Measurements from ENCODE around the gene CCDC57.

Gene CCDC57

GRCh38 chr17:82172486-82173160 lies 40.0 kb downstream of the CCDC57 start:
- Histone ChIP-seq H3K4me3 (ENCODE audit: extremely low read depth, insufficient read depth, low read length, poor library complexity, severe bottlenecking) (no peak overlapping the region), H3K4me1 (ENCODE audit: control insufficient read depth, insufficient read depth, low read length, poor library complexity, severe bottlenecking) (peaks cover 19% of the 10 kb centered on the region), H3K36me3 (ENCODE audit: control insufficient read depth, insufficient read depth, low read length) (peaks cover 49% of the 10 kb centered on the region), H3K9me3 (ENCODE audit: control insufficient read depth, low read length) (no peaks in the 10 kb centered on the region), H3K27ac (ENCODE audit: low read depth, low read length, severe bottlenecking) (no peak overlapping the region)
- 81 to 93% methylated on average over 10 to 15 of the region's 18 CpGs for WGBS, 2 experiments (ENCODE audit: insufficient coverage in 2 of 2)

GRCh38 chr17:82171750-82172375 lies 40.8 kb downstream of the CCDC57 start:
- Histone ChIP-seq H3K9me3 (ENCODE audit: control insufficient read depth, low read length) (no peaks in the 10 kb centered on the region), H3K27ac (ENCODE audit: low read depth, low read length, severe bottlenecking) (no peak overlapping the region), H3K4me3 (ENCODE audit: extremely low read depth, insufficient read depth, low read length, poor library complexity, severe bottlenecking) (no peak overlapping the region), H3K4me1 (ENCODE audit: control insufficient read depth, insufficient read depth, low read length, poor library complexity, severe bottlenecking) (peaks cover 19% of the 10 kb centered on the region), H3K36me3 (ENCODE audit: control insufficient read depth, insufficient read depth, low read length) (peaks cover 49% of the 10 kb centered on the region)
- WGBS, 2 experiments (ENCODE audit: insufficient coverage in 2 of 2), result 94 to 95% methylated on average over 12 of the region's 14 CpGs

DNA sequence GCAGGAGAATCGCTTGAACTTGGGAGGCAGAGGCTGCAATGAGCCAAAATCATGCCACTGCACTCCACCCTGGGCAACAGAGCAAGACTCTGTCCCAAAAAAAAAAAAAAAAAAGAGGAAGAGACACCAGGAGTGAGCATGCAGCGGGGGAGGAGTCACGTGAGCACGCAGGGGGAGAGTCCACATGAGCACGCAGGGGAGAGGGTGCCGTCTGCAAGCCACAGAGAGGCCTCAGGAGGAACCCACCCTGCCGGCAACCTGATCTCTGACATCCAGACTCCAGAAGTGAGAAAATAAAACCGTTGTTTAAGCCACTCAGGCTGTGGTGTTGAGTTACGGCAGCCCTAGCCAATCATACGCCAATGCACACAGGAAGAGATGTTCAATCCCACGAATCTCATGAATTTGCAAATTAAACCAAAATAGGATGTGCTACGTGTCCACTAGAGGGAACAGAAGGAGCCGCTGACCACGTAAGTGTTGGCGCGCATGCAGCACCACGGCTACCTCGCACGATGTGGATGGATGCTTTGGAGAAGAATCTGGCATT lies 42.2 kb downstream of the CCDC57 start:
- WGBS, 2 experiments (ENCODE audit: insufficient coverage in 2 of 2), result 87 to 96% methylated on average over 14 to 17 of the region's 19 CpGs
- Histone ChIP-seq H3K9me3 (ENCODE audit: control insufficient read depth, low read length) (no peaks in the 10 kb centered on the region), H3K4me3 (ENCODE audit: extremely low read depth, insufficient read depth, low read length, poor library complexity, severe bottlenecking) (no peak overlapping the region), H3K27ac (ENCODE audit: low read depth, low read length, severe bottlenecking) (no peak overlapping the region), H3K4me1 (ENCODE audit: control insufficient read depth, insufficient read depth, low read length, poor library complexity, severe bottlenecking) (peaks cover 19% of the 10 kb centered on the region), H3K36me3 (ENCODE audit: control insufficient read depth, insufficient read depth, low read length) (peaks cover 59% of the 10 kb centered on the region)

- H3K27ac ChIP-seq (ENCODE audit: low read depth, low read length, severe bottlenecking), result no peak overlapping the region
- no peak overlapping the region for H3K4me3 ChIP-seq (ENCODE audit: extremely low read depth, insufficient read depth, low read length, poor library complexity, severe bottlenecking)
- H3K4me1 ChIP-seq (ENCODE audit: control insufficient read depth, insufficient read depth, low read length, poor library complexity, severe bottlenecking), result peaks cover 4% of the 10 kb centered on the region
- peaks cover 65% of the 10 kb centered on the region for H3K36me3 ChIP-seq (ENCODE audit: control insufficient read depth, insufficient read depth, low read length)
- no peaks in the 10 kb centered on the region for H3K9me3 ChIP-seq (ENCODE audit: control insufficient read depth, low read length)
- no CpG with 5 or more reads among the region's 6 CpGs for WGBS, 2 experiments (ENCODE audit: insufficient coverage in 2 of 2)
These were observed 44.1 kb downstream of the CCDC57 start for GRCh38 chr17:82168568-82168967.

DNA sequence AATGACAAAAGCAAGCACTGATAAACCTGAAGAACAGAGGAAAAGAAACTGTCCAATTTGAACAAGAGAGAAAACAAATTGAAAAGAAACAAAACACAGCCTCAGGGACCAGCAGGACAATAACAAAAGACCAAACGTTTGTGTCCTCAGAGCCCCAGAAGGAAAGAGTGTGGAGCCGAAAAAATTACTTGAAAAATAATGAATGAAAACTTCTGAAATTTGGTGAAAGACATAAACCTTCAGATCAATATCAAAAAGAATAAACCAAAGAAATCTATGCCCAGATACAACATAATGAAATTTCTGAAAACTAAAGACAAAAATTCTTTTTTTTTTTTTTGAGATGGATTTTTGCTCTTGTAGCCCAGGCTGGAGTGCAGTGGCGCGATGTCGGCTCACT lies 45.6 kb downstream of the CCDC57 start:
- Histone ChIP-seq H3K9me3 (ENCODE audit: control insufficient read depth, low read length) (no peaks in the 10 kb centered on the region), H3K4me1 (ENCODE audit: control insufficient read depth, insufficient read depth, low read length, poor library complexity, severe bottlenecking) (no peaks in the 10 kb centered on the region), H3K27ac (ENCODE audit: low read depth, low read length, severe bottlenecking) (no peak overlapping the region), H3K36me3 (ENCODE audit: control insufficient read depth, insufficient read depth, low read length) (peaks cover 63% of the 10 kb centered on the region), H3K4me3 (ENCODE audit: extremely low read depth, insufficient read depth, low read length, poor library complexity, severe bottlenecking) (no peak overlapping the region)
- no CpG with 5 or more reads among the region's 5 CpGs for WGBS, 2 experiments (ENCODE audit: insufficient coverage in 2 of 2)

GRCh38 chr17:82164853-82165252 lies 47.8 kb downstream of the CCDC57 start:
- Histone ChIP-seq H3K36me3 (ENCODE audit: control insufficient read depth, insufficient read depth, low read length) (peaks cover 66% of the 10 kb centered on the region), H3K27ac (ENCODE audit: low read depth, low read length, severe bottlenecking) (no peak overlapping the region), H3K4me3 (ENCODE audit: extremely low read depth, insufficient read depth, low read length, poor library complexity, severe bottlenecking) (no peak overlapping the region), H3K4me1 (ENCODE audit: control insufficient read depth, insufficient read depth, low read length, poor library complexity, severe bottlenecking) (no peaks in the 10 kb centered on the region), H3K9me3 (ENCODE audit: control insufficient read depth, low read length) (no peaks in the 10 kb centered on the region)
- 60 to 89% methylated on average over 1 of the region's 3 CpGs for WGBS, 2 experiments (ENCODE audit: insufficient coverage in 2 of 2)

DNA sequence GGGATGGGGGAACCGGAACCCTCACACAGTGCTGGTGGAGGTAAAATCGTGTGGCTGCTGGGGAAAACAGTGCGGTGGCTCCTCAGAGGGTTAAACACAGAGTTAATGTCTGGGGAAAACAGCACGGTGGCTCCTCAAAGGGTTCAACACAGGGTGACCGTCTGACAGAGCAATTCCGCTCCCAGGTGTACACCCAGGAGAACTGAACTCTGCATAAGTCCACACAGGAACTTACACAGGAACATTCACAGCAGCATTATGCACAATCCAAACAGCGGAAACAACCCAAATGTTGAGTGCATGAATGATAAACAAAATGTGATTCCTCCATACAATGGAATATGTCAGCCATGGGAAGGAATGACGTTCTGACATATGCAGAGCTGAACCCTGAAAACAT lies 51.4 kb downstream of the CCDC57 start:
- Histone ChIP-seq H3K36me3 (ENCODE audit: control insufficient read depth, insufficient read depth, low read length) (peaks cover 52% of the 10 kb centered on the region), H3K4me3 (ENCODE audit: extremely low read depth, insufficient read depth, low read length, poor library complexity, severe bottlenecking) (no peak overlapping the region), H3K4me1 (ENCODE audit: control insufficient read depth, insufficient read depth, low read length, poor library complexity, severe bottlenecking) (no peaks in the 10 kb centered on the region), H3K27ac (ENCODE audit: low read depth, low read length, severe bottlenecking) (no peak overlapping the region), H3K9me3 (ENCODE audit: control insufficient read depth, low read length) (no peaks in the 10 kb centered on the region)
- WGBS, 2 experiments (ENCODE audit: insufficient coverage in 2 of 2), result 73 to 81% methylated on average over 4 to 7 of the region's 8 CpGs

- WGBS, 2 experiments (ENCODE audit: insufficient coverage in 2 of 2), result 57 to 59% methylated on average over 5 of the region's 5 CpGs
- Histone ChIP-seq H3K4me3 (ENCODE audit: extremely low read depth, insufficient read depth, low read length, poor library complexity, severe bottlenecking) (no peak overlapping the region), H3K4me1 (ENCODE audit: control insufficient read depth, insufficient read depth, low read length, poor library complexity, severe bottlenecking) (no peaks in the 10 kb centered on the region), H3K27ac (ENCODE audit: low read depth, low read length, severe bottlenecking) (no peak overlapping the region), H3K9me3 (ENCODE audit: control insufficient read depth, low read length) (no peaks in the 10 kb centered on the region), H3K36me3 (ENCODE audit: control insufficient read depth, insufficient read depth, low read length) (peaks cover 44% of the 10 kb centered on the region)
These were observed 52.6 kb downstream of the CCDC57 start for GRCh38 chr17:82160075-82160474.

DNA sequence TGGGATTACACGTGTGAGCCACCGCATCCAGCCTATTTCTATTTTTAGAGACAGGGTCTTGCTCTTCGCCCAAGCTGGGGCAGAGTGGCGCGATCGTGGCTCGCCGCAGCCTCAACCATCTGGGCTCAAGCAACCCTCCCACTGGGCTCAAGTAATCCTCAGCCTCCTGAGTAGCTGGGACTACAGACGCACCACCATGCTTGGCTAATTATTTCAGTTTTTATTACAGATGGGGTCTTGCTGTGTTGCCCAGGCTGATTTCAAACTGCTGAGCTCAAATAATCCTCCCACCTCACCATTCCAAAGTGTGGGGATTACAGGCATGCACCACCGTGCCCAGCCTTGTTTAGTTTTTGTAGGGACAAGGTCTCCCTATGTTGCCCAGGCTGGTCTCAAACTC lies 53.8 kb downstream of the CCDC57 start:
- 85 to 87% methylated on average over 9 to 10 of the region's 10 CpGs for WGBS, 2 experiments (ENCODE audit: insufficient coverage in 2 of 2)
- no peaks in the 10 kb centered on the region for H3K9me3 ChIP-seq (ENCODE audit: control insufficient read depth, low read length)
- H3K36me3 ChIP-seq (ENCODE audit: control insufficient read depth, insufficient read depth, low read length), result peaks cover 43% of the 10 kb centered on the region

GRCh38 chr17:82157046-82158035 lies 55.3 kb downstream of the CCDC57 start:
- Histone ChIP-seq H3K36me3 (ENCODE audit: control insufficient read depth, insufficient read depth, low read length) (peaks cover 35% of the 10 kb centered on the region), H3K4me1 (ENCODE audit: control insufficient read depth, insufficient read depth, low read length, poor library complexity, severe bottlenecking) (peaks cover 4% of the 10 kb centered on the region), H3K4me3 (ENCODE audit: extremely low read depth, insufficient read depth, low read length, poor library complexity, severe bottlenecking) (no peak overlapping the region), H3K9me3 (ENCODE audit: control insufficient read depth, low read length) (no peaks in the 10 kb centered on the region), H3K27ac (ENCODE audit: low read depth, low read length, severe bottlenecking) (no peak overlapping the region)
- 87% methylated on average over 35 of the region's 36 CpGs for WGBS, 2 experiments (ENCODE audit: insufficient coverage in 2 of 2)

More for the DNA sequence above, 53.8 kb downstream of the CCDC57 start:
- H3K27ac ChIP-seq (ENCODE audit: low read depth, low read length, severe bottlenecking), result no peak overlapping the region
- no peak overlapping the region for H3K4me3 ChIP-seq (ENCODE audit: extremely low read depth, insufficient read depth, low read length, poor library complexity, severe bottlenecking)
- no peaks in the 10 kb centered on the region for H3K4me1 ChIP-seq (ENCODE audit: control insufficient read depth, insufficient read depth, low read length, poor library complexity, severe bottlenecking)
